Astrocyte (in vitro differentiated cells and primary cell): Measurements from ENCODE around the gene NT5C1B.

Experiments used
- CTCF ChIP-seq: IDR thresholded peaks from 2 replicates; pipeline ENCODE4 v1.5.1; 2011; ENCODE audit warnings: low read depth, mild to moderate bottlenecking, inconsistent platforms, low read length, moderate library complexity; ENCODE audit not compliant: insufficient read depth
- EZH2 ChIP-seq: IDR thresholded peaks from 2 replicates; pipeline ENCODE4 v1.6.1; 2012; ENCODE audit warnings: mild to moderate bottlenecking, low read length, inconsistent platforms; ENCODE audit not compliant: insufficient read depth

- TF ChIP-seq CTCF (no peak), EZH2 (no peak)
Observed at GRCh38 chr2:18531194-18531593, 58.2 kb downstream of the NT5C1B start.
